PC-9 (cell line): ENCODE results near the gene AKAP5. TPM values are rescaled to one million over a fixed set of nuclear protein-coding genes. Genes with fewer than 3 reads are reported as not detected.

Source experiments
- BruUV-seq: library from RNA; stranded (reverse); fragments of 400-500 nt; replicated peaks from 2 replicates; lab custom pipeline; 2021; lab: Mats Ljungman, UMichigan
- CTCF ChIA-PET: fragments of 300-600 bp; sonication (Branson Sonifier 250); formaldehyde crosslinking; loops from one replicate; lab custom pipeline; 2022; ENCODE audit warnings: antibody characterized with exemption; lab: Charles Lee
- POLR2A ChIA-PET: fragments of 300-600 bp; sonication (Branson Sonifier 250); formaldehyde crosslinking; loops from one replicate; lab custom pipeline; 2022; ENCODE audit warnings: antibody characterized with exemption; ENCODE audit not compliant: unreplicated experiment; lab: Charles Lee
- DNase-seq, 2 experiments: peaks; one replicate each; pipeline versions ENCODE4 v3.0.0 to v3.0.0-alpha.2; 2015 to 2022; ENCODE audit warnings: mixed read lengths in 1 of 2
- H2AFZ ChIP-seq: fragments of 200-600 bp; sonication (generic); 2 replicates; pipeline ENCODE4 v1.8.1; 2017; ENCODE audit warnings: antibody characterized with exemption
- H3F3A ChIP-seq: fragments of 200-600 bp; sonication (generic); 2 replicates; pipeline ENCODE4 v1.8.1; 2017; ENCODE audit warnings: antibody characterized with exemption, mild to moderate bottlenecking, low read depth; ENCODE audit not compliant: insufficient read depth
- H3K27ac ChIP-seq: fragments of 200-600 bp; sonication (generic); 2 replicates; pipeline ENCODE4 v1.6.1; 2016; ENCODE audit warnings: mixed run types
- H3K27me3 ChIP-seq: fragments of 200-600 bp; sonication (generic); 2 replicates; pipeline ENCODE4 v1.6.1; 2016; ENCODE audit warnings: low read depth, mixed run types; ENCODE audit not compliant: insufficient read depth
- H3K36me3 ChIP-seq: fragments of 200-600 bp; sonication (generic); 2 replicates; pipeline ENCODE4 v1.6.1; 2016; ENCODE audit warnings: low read depth, mixed run types
- H3K4me1 ChIP-seq: fragments of 200-600 bp; sonication (generic); replicated peaks from 2 replicates; pipeline ENCODE4 v1.6.1; 2016; ENCODE audit warnings: mixed run types; ENCODE audit not compliant: insufficient read depth
- H3K4me2 ChIP-seq: fragments of 200-600 bp; sonication (generic); 2 replicates; pipeline ENCODE4 v1.6.1; 2017; ENCODE audit warnings: mixed run types
- H3K4me3 ChIP-seq: fragments of 200-600 bp; sonication (generic); 2 replicates; pipeline ENCODE4 v1.6.1; 2016; ENCODE audit warnings: mixed run types
- H3K79me2 ChIP-seq: fragments of 200-600 bp; sonication (generic); 2 replicates; pipeline ENCODE4 v1.6.1; 2017; ENCODE audit warnings: low read depth, mixed run types
- H3K9me2 ChIP-seq: fragments of 200-600 bp; sonication (generic); 2 replicates; pipeline ENCODE4 v1.8.1; 2017; ENCODE audit warnings: mild to moderate bottlenecking; ENCODE audit not compliant: insufficient read depth
- H3K9me3 ChIP-seq: fragments of 200-600 bp; sonication (generic); 2 replicates; pipeline ENCODE4 v1.8.1; 2016; ENCODE audit warnings: low read depth; ENCODE audit not compliant: insufficient read depth
- H4K20me1 ChIP-seq: fragments of 200-600 bp; sonication (generic); 2 replicates; pipeline ENCODE4 v1.8.1; 2017; ENCODE audit not compliant: insufficient read depth
- EZH2 ChIP-seq: fragments of 200-600 bp; sonication (generic); IDR thresholded peaks from 2 replicates; pipeline ENCODE4 v1.8.0; 2017; ENCODE audit warnings: antibody characterized with exemption, low read depth
- intact Hi-C: fragments of 100-400 bp; cut with micrococcal nuclease; formaldehyde crosslinking; loops from one replicate; pipeline ENCODE4 v1.10.0; 2022; ENCODE audit not compliant: unreplicated experiment
- total RNA-seq: library from RNA; stranded (reverse); gene quantifications from 2 replicates; pipeline ENCODE4 v1.2.3, GENCODE V29; 2021
- TF ChIP-seq, protein P1 (sequence below): fragments of 200-600 bp; sonication (generic); conservative IDR thresholded peaks from 2 replicates; pipeline ENCODE4 v1.6.1; 2017; ENCODE audit warnings: mixed run types, antibody characterized with exemption, mild to moderate bottlenecking, moderate library complexity

The AKAP5 gene
- total RNA-seq, 1 experiment from 2014 or later, result 0.72 TPM

GRCh38 chr14:64474698-64475097, 9.4 kb downstream of the AKAP5 start:
- no peaks in the 10 kb centered on the region for H3K4me1 ChIP-seq
- no peaks in the 10 kb centered on the region; the same call in 1 of the 2 replicates for H3F3A ChIP-seq
- no peak overlapping the region for H2AFZ ChIP-seq
- no peaks in the 10 kb centered on the region for H4K20me1 ChIP-seq
- CTCF ChIA-PET, result no interaction called here
- no peak for DNase-seq
- POLR2A ChIA-PET, result no interaction called here
- no peak overlapping the region for H3K4me3 ChIP-seq
- H3K36me3 ChIP-seq, result no peaks in the 10 kb centered on the region
- no peaks in the 10 kb centered on the region for H3K9me2 ChIP-seq
- no peaks in the 10 kb centered on the region for H3K27me3 ChIP-seq
- no peak overlapping the region for H3K4me2 ChIP-seq
- TF ChIP-seq, protein P1, sequence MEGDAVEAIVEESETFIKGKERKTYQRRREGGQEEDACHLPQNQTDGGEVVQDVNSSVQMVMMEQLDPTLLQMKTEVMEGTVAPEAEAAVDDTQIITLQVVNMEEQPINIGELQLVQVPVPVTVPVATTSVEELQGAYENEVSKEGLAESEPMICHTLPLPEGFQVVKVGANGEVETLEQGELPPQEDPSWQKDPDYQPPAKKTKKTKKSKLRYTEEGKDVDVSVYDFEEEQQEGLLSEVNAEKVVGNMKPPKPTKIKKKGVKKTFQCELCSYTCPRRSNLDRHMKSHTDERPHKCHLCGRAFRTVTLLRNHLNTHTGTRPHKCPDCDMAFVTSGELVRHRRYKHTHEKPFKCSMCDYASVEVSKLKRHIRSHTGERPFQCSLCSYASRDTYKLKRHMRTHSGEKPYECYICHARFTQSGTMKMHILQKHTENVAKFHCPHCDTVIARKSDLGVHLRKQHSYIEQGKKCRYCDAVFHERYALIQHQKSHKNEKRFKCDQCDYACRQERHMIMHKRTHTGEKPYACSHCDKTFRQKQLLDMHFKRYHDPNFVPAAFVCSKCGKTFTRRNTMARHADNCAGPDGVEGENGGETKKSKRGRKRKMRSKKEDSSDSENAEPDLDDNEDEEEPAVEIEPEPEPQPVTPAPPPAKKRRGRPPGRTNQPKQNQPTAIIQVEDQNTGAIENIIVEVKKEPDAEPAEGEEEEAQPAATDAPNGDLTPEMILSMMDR, result no peak
- TF ChIP-seq EZH2, result no peak
- H3K9me3 ChIP-seq, result no peaks in the 10 kb centered on the region
- no TSS peak for BruUV-seq
- intact Hi-C loops, result no loop called here
- H3K79me2 ChIP-seq, result no peaks in the 10 kb centered on the region
- H3K27ac ChIP-seq, result no peak overlapping the region

DNA sequence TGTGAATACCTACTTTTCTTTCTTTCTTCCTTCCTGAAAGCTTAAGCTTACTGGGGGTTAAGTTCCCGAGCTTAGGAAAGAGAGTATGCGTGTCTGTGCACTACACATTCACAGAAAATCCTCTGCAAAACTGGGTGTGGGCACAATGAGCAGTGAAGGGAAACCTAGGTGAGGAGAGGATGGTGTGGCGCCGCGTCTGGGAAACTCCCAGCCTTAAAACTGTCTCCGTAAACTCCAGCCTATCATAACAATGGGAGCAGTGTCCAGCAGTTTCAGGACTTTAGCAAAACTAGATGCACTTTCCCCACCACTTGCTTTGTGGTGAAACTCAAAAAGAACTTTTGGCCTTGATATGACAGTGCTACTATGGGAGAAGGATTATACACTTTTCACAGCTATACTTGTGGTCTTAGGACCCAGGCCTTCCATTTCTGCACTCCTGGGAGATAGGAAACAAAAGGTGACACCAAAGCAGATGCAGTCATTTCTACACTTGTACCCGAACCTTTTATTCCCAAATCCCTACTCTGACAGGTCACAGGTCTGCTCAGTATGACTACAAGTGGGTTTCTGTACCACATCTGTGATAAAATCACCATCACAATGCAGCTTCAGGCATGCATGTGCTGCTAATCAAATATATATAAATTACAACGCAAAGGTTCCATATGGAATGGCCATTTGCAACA, 10.4 kb downstream of the AKAP5 start:
- Histone ChIP-seq H3K9me3 (no peaks in the 10 kb centered on the region), H3K4me3 (no peak overlapping the region), H3K79me2 (no peaks in the 10 kb centered on the region), H3K27me3 (no peaks in the 10 kb centered on the region), H3K4me2 (no peak overlapping the region), H4K20me1 (no peaks in the 10 kb centered on the region), H3F3A (no peaks in the 10 kb centered on the region; the same call in 1 of the 2 replicates), H2AFZ (no peak overlapping the region), H3K27ac (no peak overlapping the region), H3K36me3 (no peaks in the 10 kb centered on the region), H3K4me1 (no peaks in the 10 kb centered on the region), H3K9me2 (no peaks in the 10 kb centered on the region)
- no TSS peak for BruUV-seq
- no peak for DNase-seq
- ChIA-PET CTCF (interaction anchor here (0.5 to 0.7 kb wide), 4 partner anchors 121 to 434 kb away, joined by 3 to 5 read pairs (median 3); no protein-coding TSS in a partner anchor), POLR2A (no interaction called here)
- intact Hi-C loops, result no loop called here
- TF ChIP-seq, protein P1, result no peak
- TF ChIP-seq EZH2, result no peak

GRCh38 chr14:64476438-64476837, 11.1 kb downstream of the AKAP5 start:
- ChIA-PET CTCF (interaction anchor here (0.5 to 0.7 kb wide), 4 partner anchors 122 to 434 kb away, joined by 3 to 5 read pairs (median 3); no protein-coding TSS in a partner anchor), POLR2A (no interaction called here)
- H3K9me2 ChIP-seq, result no peaks in the 10 kb centered on the region
- BruUV-seq, result no TSS peak
- H3K36me3 ChIP-seq, result no peaks in the 10 kb centered on the region
- no peak overlapping the region for H2AFZ ChIP-seq
- TF ChIP-seq, protein P1, result no peak
- no peak for TF ChIP-seq EZH2
- H4K20me1 ChIP-seq, result no peaks in the 10 kb centered on the region
- H3K4me1 ChIP-seq, result no peaks in the 10 kb centered on the region
- H3K27ac ChIP-seq, result no peak overlapping the region
- no peaks in the 10 kb centered on the region; the same call in 1 of the 2 replicates for H3F3A ChIP-seq
- no peaks in the 10 kb centered on the region for H3K27me3 ChIP-seq
- intact Hi-C loops, result no loop called here
- no peak overlapping the region for H3K4me2 ChIP-seq
- H3K79me2 ChIP-seq, result no peaks in the 10 kb centered on the region
- no peak overlapping the region for H3K4me3 ChIP-seq
- DNase-seq, result no peak
- no peaks in the 10 kb centered on the region for H3K9me3 ChIP-seq
